B cell (primary cell): ENCODE data around the gene FAM117B.

ENCODE experiments used
- CTCF ChIP-seq: fragments of 200-600 bp; IDR thresholded peaks from one replicate; pipeline ENCODE4 v1.8.0; 2022; ENCODE audit warnings: antibody characterized with exemption, mild to moderate bottlenecking
- EZH2 ChIP-seq: IDR thresholded peaks from 2 replicates; pipeline ENCODE4 v1.6.1; 2012; ENCODE audit warnings: borderline replicate concordance, low read depth, mild to moderate bottlenecking, moderate library complexity, low read length; ENCODE audit not compliant: insufficient read depth, poor library complexity, severe bottlenecking

- TF ChIP-seq CTCF (no peak), EZH2 (no peak)
Measured at GRCh38 chr2:202613479-202613878, 21.3 kb upstream of the FAM117B start.
